NT2/D1 (cell line): ENCODE results near the gene FAM110D.

Experiments
- SUZ12 ChIP-seq: IDR thresholded peaks from 2 replicates; pipeline ENCODE4 v1.6.1; 2011; ENCODE audit not compliant: insufficient read length, insufficient read depth; ENCODE audit errors: extremely low read depth
- YY1 ChIP-seq: IDR thresholded peaks from 2 replicates; pipeline ENCODE4 v1.6.1; 2011; ENCODE audit not compliant: insufficient read length, insufficient read depth
- ZNF274 ChIP-seq: IDR thresholded peaks from 2 replicates; pipeline ENCODE4 v1.6.1; 2011; ENCODE audit warnings: mild to moderate bottlenecking, low read depth, low read length

- TF ChIP-seq ZNF274 (no peak), YY1 (no peak), SUZ12 (no peak)
These were observed 38.8 kb upstream of the FAM110D start for GRCh38 chr1:26119892-26120608.
